Upper lobe of left lung (tissue), 4 donors: ENCODE results near the gene CRYBG1.

Source experiments
- CTCF ChIP-seq, 6 experiments: fragments of 450-650 bp in 4 of 6; fragments of 200-600 bp in 2 of 6; sonication (generic) in 2 of 6; IDR thresholded peaks; one replicate each; pipeline ENCODE4 v1.5.1; 2016 to 2019; ENCODE audit warnings: antibody characterized with exemption in 6 of 6
- EP300 ChIP-seq, 4 donors: sonication (generic); formaldehyde crosslinking; IDR thresholded peaks; one replicate each; pipeline ENCODE4 v1.5.1; 2017; ENCODE audit warnings: antibody characterized with exemption in 4 of 4, control low read depth in 2 of 4
- POLR2A ChIP-seq, 4 donors: fragments of 450-650 bp; IDR thresholded peaks; one replicate each; pipeline ENCODE4 v1.5.1; 2016 to 2017; ENCODE audit warnings: antibody characterized with exemption in 4 of 4, mild to moderate bottlenecking in 2 of 4

- no peak for TF ChIP-seq CTCF (IDR thresholded peaks at IDR 0.05)
- TF ChIP-seq POLR2A (IDR thresholded peaks at IDR 0.05): no peak
- no peak for TF ChIP-seq EP300 (IDR thresholded peaks at IDR 0.05)
Measured at GRCh38 chr6:106379951-106380350, 19.4 kb downstream of the CRYBG1 start.
